ENCODE results near the gene ENO2. TPM values are rescaled to one million over a fixed set of nuclear protein-coding genes. Genes with fewer than 3 reads are reported as not detected.

The ENO2 gene
- total RNA-seq, 6 donors from 2014 or later = 33.4 to 44.0 (median 40.7) TPM

DNA sequence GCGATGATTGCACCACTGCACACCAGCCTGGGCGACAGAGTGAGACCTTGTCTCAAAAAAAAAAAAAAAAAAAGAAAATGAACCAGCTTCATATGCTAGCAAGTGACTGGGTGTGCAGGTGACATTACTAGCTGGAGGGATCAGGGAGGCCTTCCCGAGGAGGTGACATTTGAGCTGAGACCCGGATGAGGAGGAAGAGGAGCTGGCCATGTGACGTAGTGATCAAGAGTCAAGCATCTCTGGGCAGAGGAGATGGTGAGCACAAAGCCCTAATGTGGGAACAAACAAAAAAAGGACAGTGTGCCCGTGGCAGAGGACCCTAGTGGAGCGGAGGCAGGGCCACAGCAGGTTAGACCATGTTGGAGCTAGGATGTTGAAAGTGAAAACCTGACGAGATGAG is 33.2 kb downstream of the ENO2 start:
- no peaks in the 10 kb centered on the region for H3K9me3 ChIP-seq

DNA sequence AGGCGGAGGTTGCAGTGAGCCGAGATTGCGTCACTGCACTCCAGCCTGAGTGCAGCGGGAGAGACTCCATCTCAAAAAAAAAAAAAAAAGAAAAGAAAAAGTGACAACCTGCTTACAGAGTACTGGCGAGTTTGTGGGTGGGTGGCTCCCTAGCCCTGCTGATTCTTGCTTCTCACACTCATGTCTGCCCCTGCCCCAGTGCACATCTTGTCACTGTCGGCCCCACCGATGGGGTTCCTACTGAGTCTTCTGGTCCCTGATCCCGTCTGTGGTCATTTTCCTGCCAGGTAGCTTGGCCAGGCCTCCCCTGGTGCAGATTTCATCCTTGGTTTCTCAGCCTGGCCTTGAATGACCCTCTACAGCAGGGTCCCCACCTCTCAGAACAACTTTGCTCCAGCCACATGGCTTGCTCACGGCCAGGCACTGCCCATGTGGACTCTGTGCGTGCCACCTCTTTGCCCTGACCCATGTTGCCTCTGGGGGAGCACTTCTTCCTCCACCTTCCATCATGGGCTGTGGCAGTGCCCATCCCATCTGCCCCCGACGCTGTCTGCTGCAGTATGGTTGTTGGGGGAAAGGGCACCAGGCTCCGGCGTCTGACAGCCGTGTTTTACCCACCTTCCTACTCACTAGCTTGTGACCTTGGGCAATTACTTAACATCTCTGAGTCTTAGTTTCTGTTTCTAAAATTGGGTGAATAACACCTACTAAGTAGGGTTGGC is 34.7 kb downstream of the ENO2 start:
- Histone ChIP-seq H3K27me3 (no peaks in the 10 kb centered on the region), H3K36me3 (peaks cover 0 to 15% (median under 1%) of the 10 kb centered on the region in 4 donors), H3K4me3 (no peak overlapping the region), H3K4me1 (peaks cover 15 to 56% (median 39%) of the 10 kb centered on the region in 4 donors), H3K27ac (peak overlapping the region in 3 of 4 donors; percentile 9 to 73 (median 71)), H3K9me3 (no peaks in the 10 kb centered on the region)
- WGBS, 2 donors = 65 to 82% methylated on average over 15 of the region's 15 CpGs
- DNase-seq = no peak
- ATAC-seq (ENCODE audit: low FRiP score in 2 of 2) = no peak
- TF ChIP-seq POLR2A (IDR thresholded peaks at IDR 0.05) (peak in 1 of 4 donors; percentile 13), POLR2AphosphoS5 (IDR thresholded peaks at IDR 0.05) (peak in 1 of 2 donors; percentile 40), CTCF (IDR thresholded peaks at IDR 0.05) (peak in 2 of 6 experiments; percentile 36 to 37), EP300 (IDR thresholded peaks at IDR 0.05) (peak in 1 of 4 donors; percentile 33)

More for the DNA sequence above, 33.2 kb downstream of the ENO2 start:
- Histone ChIP-seq H3K27me3 (no peaks in the 10 kb centered on the region), H3K36me3 (peaks cover 0 to 15% (median under 1%) of the 10 kb centered on the region in 4 donors), H3K27ac (no peak overlapping the region), H3K4me1 (peaks cover 22 to 66% (median 41%) of the 10 kb centered on the region in 4 donors), H3K4me3 (no peak overlapping the region)
- no peak for ATAC-seq (ENCODE audit: low FRiP score in 2 of 2)
- TF ChIP-seq CTCF (IDR thresholded peaks at IDR 0.05) = no peak
- no peak for TF ChIP-seq EP300 (IDR thresholded peaks at IDR 0.05)
- TF ChIP-seq POLR2A (IDR thresholded peaks at IDR 0.05) = no peak
- TF ChIP-seq POLR2AphosphoS5 (IDR thresholded peaks at IDR 0.05) = no peak
- DNase-seq = no peak
- 79 to 86% methylated on average over 8 of the region's 8 CpGs for WGBS, 2 donors

DNA sequence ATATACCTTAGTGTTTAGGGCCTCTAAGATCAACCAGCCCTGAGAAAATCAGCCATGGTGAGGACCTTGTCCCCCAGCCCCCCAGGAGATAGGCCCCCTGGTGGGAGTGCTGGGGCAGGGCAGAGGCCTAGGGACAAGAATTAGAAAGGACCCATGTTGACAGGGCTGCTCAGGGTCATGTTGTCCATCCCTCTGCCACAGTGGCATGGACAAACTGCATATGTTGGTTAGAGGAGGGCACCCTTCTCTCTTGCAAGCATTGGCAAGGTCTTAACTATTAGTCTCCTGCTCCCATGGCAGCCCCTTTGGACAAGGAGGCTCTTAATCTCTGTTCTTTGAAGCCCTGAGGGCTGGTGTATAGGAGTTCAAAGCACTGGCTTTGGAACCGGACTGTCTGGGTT is 36.0 kb downstream of the ENO2 start:
- H3K9me3 ChIP-seq = no peaks in the 10 kb centered on the region
- H3K27me3 ChIP-seq = no peaks in the 10 kb centered on the region
- 75% methylated on average over 1 of the region's 1 CpG; no CpG with 5 or more reads in 1 of the 2 donors for WGBS, 2 donors
- peaks cover 0 to 17% (median 4%) of the 10 kb centered on the region in 4 donors for H3K36me3 ChIP-seq
- peak overlapping the region in 1 of 4 donors; percentile 43 for H3K4me3 ChIP-seq
- TF ChIP-seq EP300 (IDR thresholded peaks at IDR 0.05) = no peak
- TF ChIP-seq POLR2AphosphoS5 (IDR thresholded peaks at IDR 0.05) = no peak
- TF ChIP-seq POLR2A (IDR thresholded peaks at IDR 0.05) = no peak
- no peak for TF ChIP-seq CTCF (IDR thresholded peaks at IDR 0.05)
- peak overlapping the region; percentile 81 to 97 (median 88) for H3K27ac ChIP-seq
- H3K4me1 ChIP-seq = peaks cover 19 to 56% (median 43%) of the 10 kb centered on the region in 4 donors
- no peak for DNase-seq
- no peak for ATAC-seq (ENCODE audit: low FRiP score in 2 of 2)

DNA sequence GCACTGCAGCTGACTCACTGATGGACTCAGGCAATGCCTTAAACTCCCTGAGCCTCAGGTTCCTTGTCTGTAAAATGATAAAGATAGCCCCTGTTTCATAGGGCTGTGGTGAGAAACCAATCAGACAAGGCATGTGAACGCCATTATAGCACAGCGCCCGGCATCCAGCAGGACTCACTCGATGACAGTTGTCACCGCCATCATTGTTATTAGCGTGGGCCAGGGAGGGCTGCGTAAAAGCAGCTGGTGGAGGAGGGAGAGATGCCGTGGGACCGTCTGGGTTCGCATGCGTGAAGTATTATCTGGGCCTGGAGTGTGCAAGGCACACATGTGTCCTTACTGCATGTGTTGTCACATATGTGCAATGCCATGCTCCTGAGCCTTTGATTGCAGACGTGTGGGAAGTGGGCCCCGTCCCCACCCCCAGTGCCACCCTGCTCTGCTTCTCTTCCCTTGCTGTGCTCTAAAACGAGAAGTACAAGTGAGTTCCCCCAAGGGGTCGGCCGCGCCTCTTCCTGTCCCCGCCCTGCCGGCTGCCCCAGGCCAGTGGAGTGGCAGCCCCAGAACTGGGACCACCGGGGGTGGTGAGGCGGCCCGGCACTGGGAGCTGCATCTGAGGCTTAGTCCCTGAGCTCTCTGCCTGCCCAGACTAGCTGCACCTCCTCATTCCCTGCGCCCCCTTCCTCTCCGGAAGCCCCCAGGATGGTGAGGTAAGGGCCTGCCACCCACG is 36.6 kb downstream of the ENO2 start, which contains the start of gene PTPN6:
Gene PTPN6 (plus strand): TSS at position 546 of the 730 bp plus-strand sequence. CDS start 157 bp downstream, at position 703.
- Histone ChIP-seq H3K9me3 (no peaks in the 10 kb centered on the region), H3K4me1 (peaks cover 18 to 55% (median 41%) of the 10 kb centered on the region in 4 donors), H3K4me3 (peak within 1 kb of the TSS; percentile 5 to 54 (median 47)), H3K27me3 (no peaks in the 10 kb centered on the region), H3K36me3 (peaks cover 0 to 13% (median 9%) of the 10 kb centered on the region in 4 donors), H3K27ac (peak within 1 kb of the TSS; percentile 81 to 97 (median 88))
- DNase-seq (peak; percentile 82 to 92), ATAC-seq (ENCODE audit: low FRiP score in 2 of 2) (peak; percentile 60 to 72)
- TF ChIP-seq POLR2AphosphoS5 (IDR thresholded peaks at IDR 0.05) (peak; percentile 67), EP300 (IDR thresholded peaks at IDR 0.05) (no peak), CTCF (IDR thresholded peaks at IDR 0.05) (no peak), POLR2A (IDR thresholded peaks at IDR 0.05) (peak in 3 of 4 donors; percentile 36 to 85 (median 45))
- WGBS, 2 donors = 64 to 72% methylated on average over 17 to 24 of the region's 25 CpGs

Data from upper lobe of left lung (tissue), 6 donors.